A549 (cell line): ENCODE data around the gene GRID1. TPM values are rescaled to one million over a fixed set of nuclear protein-coding genes. Genes with fewer than 3 reads are reported as not detected.

Source experiments
- ATAC-seq, 2 experiments: fragments of 200-7000 bp in 1 of 2; fragments of >200 bp in 1 of 2; cut with Nextera tagmentation in 1 of 2; cut with Tn5 transposase in 1 of 2; 3 replicates each; pipeline versions ENCODE4 v1.8.0 to v1.9.1; 2018 to 2020; ENCODE audit warnings: mild to moderate bottlenecking in 1 of 2, moderate library complexity in 1 of 2
- CTCF ChIA-PET: fragments of 300-600 bp; sonication (Branson Sonifier 250); formaldehyde crosslinking; extraction: SDS; loops from one replicate; lab custom pipeline; 2021; ENCODE audit warnings: antibody characterized with exemption, inconsistent platforms; lab: Yijun Ruan, JAX
- POLR2A ChIA-PET: fragments of 350-600 bp; formaldehyde crosslinking; extraction: SDS; loops from one replicate; lab custom pipeline; 2021; ENCODE audit warnings: antibody characterized with exemption, inconsistent platforms; lab: Yijun Ruan, JAX
- DNase-seq, 2 experiments: peaks; one replicate each; pipeline versions ENCODE4 v3.0.0 to v3.0.0-alpha.2; 2011 to 2016; ENCODE audit warnings: low read depth in 1 of 2, low spot score in 1 of 2
- FAIRE-seq: peaks from 2 replicates; lab custom pipeline; 2011; peaks lifted over from hg19 to GRCh38; lab: Jason Lieb, UNC
- H3K27ac ChIP-seq, 2 experiments: fragments of >200 bp; sonication (Bioruptor Twin); formaldehyde crosslinking; 3 replicates each; pipeline ENCODE4 v1.5.1; 2016 to 2017
- H3K4me1 ChIP-seq: fragments of >200 bp; sonication (Bioruptor Twin); formaldehyde crosslinking; 3 replicates; pipeline ENCODE4 v1.6.1; 2016
- H3K4me2 ChIP-seq: fragments of >200 bp; sonication (Bioruptor Twin); formaldehyde crosslinking; 3 replicates; pipeline ENCODE4 v1.6.1; 2016
- H3K4me3 ChIP-seq: fragments of >200 bp; sonication (Bioruptor Twin); formaldehyde crosslinking; 3 replicates; pipeline ENCODE4 v1.5.1; 2016
- H3K9me3 ChIP-seq: fragments of >200 bp; sonication (Bioruptor Twin); formaldehyde crosslinking; 3 replicates; pipeline ENCODE4 v1.6.1; 2016
- CBX2 ChIP-seq: fragments of 200-600 bp; sonication (generic); IDR thresholded peaks from 2 replicates; pipeline ENCODE4 v1.6.1; 2016; ENCODE audit warnings: low read depth, mild to moderate bottlenecking, borderline replicate concordance
- CEBPB ChIP-seq, 2 experiments: fragments of >200 bp in 1 of 2; sonication (Bioruptor Twin) in 1 of 2; formaldehyde crosslinking in 1 of 2; IDR thresholded peaks; 2 replicates each; pipeline ENCODE4 v1.6.1; 2012 to 2016
- CHD4 ChIP-seq: fragments of 200-600 bp; sonication (generic); IDR thresholded peaks from 2 replicates; pipeline ENCODE4 v1.6.1; 2016; ENCODE audit warnings: antibody characterized with exemption, mild to moderate bottlenecking, borderline replicate concordance
- FOSL2 ChIP-seq, 2 experiments: fragments of 450-650 bp in 1 of 2; fragments of >200 bp in 1 of 2; sonication (Bioruptor Twin) in 1 of 2; formaldehyde crosslinking; IDR thresholded peaks; 2 replicates each; pipeline versions ENCODE4 v1.5.0 to v1.6.1; 2016 to 2020; ENCODE audit warnings: mild to moderate bottlenecking in 1 of 2, moderate library complexity in 1 of 2
- FOXS1 ChIP-seq: fragments of 250-450 bp; sonication (Bioruptor Pico); IDR thresholded peaks from 2 replicates; pipeline ENCODE4 v1.5.0; 2020; ENCODE audit warnings: mild to moderate bottlenecking, moderate library complexity
- HDAC2 ChIP-seq: fragments of 200-600 bp; sonication (generic); IDR thresholded peaks from 2 replicates; pipeline ENCODE4 v1.6.1; 2016
- KDM1A ChIP-seq: fragments of 200-600 bp; sonication (generic); IDR thresholded peaks from 2 replicates; pipeline ENCODE4 v1.6.1; 2016; ENCODE audit warnings: low read depth, mild to moderate bottlenecking
- KDM5A ChIP-seq: fragments of 200-600 bp; sonication (generic); IDR thresholded peaks from 2 replicates; pipeline ENCODE4 v1.6.1; 2016; ENCODE audit warnings: antibody characterized with exemption, mild to moderate bottlenecking
- MAFK ChIP-seq: fragments of 450-650 bp; IDR thresholded peaks from 2 replicates; pipeline ENCODE4 v1.6.1; 2014; ENCODE audit not compliant: partially characterized antibody
- MYC ChIP-seq: IDR thresholded peaks from 2 replicates; pipeline ENCODE4 v1.6.1; 2012; ENCODE audit warnings: mild to moderate bottlenecking, inconsistent platforms, low read length, improper control_type of control experiment, borderline replicate concordance
- NFE2L2 ChIP-seq: fragments of 150-350 bp; conservative IDR thresholded peaks from 2 replicates; pipeline ENCODE4 v1.6.1; 2014; ENCODE audit warnings: low read length
- NR3C1 ChIP-seq: fragments of >200 bp; sonication (Bioruptor Twin); formaldehyde crosslinking; IDR thresholded peaks from 3 replicates; pipeline ENCODE4 v1.6.1; 2017
- POLR2AphosphoS2 ChIP-seq: conservative IDR thresholded peaks from 2 replicates; pipeline ENCODE4 v1.6.1; 2012; ENCODE audit warnings: low read length, improper control_type of control experiment, inconsistent platforms
- RAD21 ChIP-seq, 2 experiments: fragments of >200 bp in 1 of 2; sonication (Bioruptor Twin) in 1 of 2; formaldehyde crosslinking in 1 of 2; IDR thresholded peaks in 1 of 2; conservative IDR thresholded peaks in 1 of 2; 2 replicates in 1 of 2; 3 replicates in 1 of 2; pipeline ENCODE4 v1.6.1; 2012 to 2018; ENCODE audit warnings: inconsistent platforms in 1 of 2
- RARB ChIP-seq: fragments of 250-450 bp; sonication (Bioruptor Pico); IDR thresholded peaks from 2 replicates; pipeline ENCODE4 v1.8.0; 2021; ENCODE audit warnings: mild to moderate bottlenecking, moderate library complexity
- RFX5 ChIP-seq: fragments of 450-650 bp; IDR thresholded peaks from 2 replicates; pipeline ENCODE4 v1.7.1; 2014; ENCODE audit warnings: antibody characterized with exemption, mild to moderate bottlenecking, moderate library complexity
- RNF2 ChIP-seq: fragments of 200-600 bp; sonication (generic); IDR thresholded peaks from 2 replicates; pipeline ENCODE4 v1.6.1; 2016; ENCODE audit warnings: low read depth, mild to moderate bottlenecking, antibody characterized with exemption, moderate library complexity, borderline replicate concordance
- SMC3 ChIP-seq: fragments of >200 bp; sonication (Bioruptor Twin); formaldehyde crosslinking; IDR thresholded peaks from 3 replicates; pipeline ENCODE4 v1.6.1; 2018; ENCODE audit warnings: inconsistent platforms
- TFCP2L1 ChIP-seq: fragments of 250-450 bp; sonication (Bioruptor Pico); IDR thresholded peaks from 2 replicates; pipeline ENCODE4 v1.5.0; 2021; ENCODE audit warnings: mild to moderate bottlenecking
- WGBS: methylation state at CpG from one replicate; pipeline ENCODE4 v1.1.6; 2017; ENCODE audit errors: missing lambda C conversion rate; 5-methylcytosine and 5-hydroxymethylcytosine counted together
- polyA plus RNA-seq, 4 experiments: library from polyadenylated mRNA; depleted of rRNA in 3 of 4; stranded (reverse); fragments of >200 nt; fragmentation: RNase III in 1 of 4; extraction: RNeasy Plus Mini Kit Qiagen cat#74134 plus additional on column Dnase treatment in 1 of 4; gene quantifications; 2 replicates in 3 of 4; 3 replicates in 1 of 4; pipeline ENCODE4 v1.2.3, GENCODE V29; 2011 to 2017
- TF ChIP-seq, protein P1 (sequence below): fragments of 200-600 bp; sonication (generic); IDR thresholded peaks from 2 replicates; pipeline ENCODE4 v1.6.1; 2016; ENCODE audit warnings: antibody characterized with exemption, mild to moderate bottlenecking, moderate library complexity
- TF ChIP-seq, protein P2 (sequence below): fragments of 250-450 bp; sonication (Bioruptor Pico); IDR thresholded peaks from 2 replicates; pipeline ENCODE4 v1.5.0; 2020; ENCODE audit warnings: low read depth, mild to moderate bottlenecking, moderate library complexity
- TF ChIP-seq, protein P3 (sequence below): fragments of >200 bp; sonication (Bioruptor Twin); formaldehyde crosslinking; IDR thresholded peaks from 3 replicates; pipeline ENCODE4 v1.6.1; 2016
- TF ChIP-seq, protein P4 (sequence below): fragments of 250-450 bp; sonication (Bioruptor Pico); IDR thresholded peaks from 2 replicates; pipeline ENCODE4 v1.5.0; 2021; ENCODE audit warnings: mild to moderate bottlenecking, moderate library complexity, borderline replicate concordance

The GRID1 gene
- polyA plus RNA-seq, 2 of the 4 experiments (the other 2 are of a cell fraction) = 0.14 to 0.30 TPM

- no peaks in the 10 kb centered on the region; the same call in 2 of the 3 replicates for H3K4me1 ChIP-seq
- FAIRE-seq (no peak), ATAC-seq (peak in 1 of 2 experiments; percentile 45; a peak in 3 of 6 replicates)
Observed at GRCh38 chr10:86317949-86318725, 48.5 kb downstream of the GRID1 start.

GRCh38 chr10:86316990-86317389 is 49.6 kb downstream of the GRID1 start:
- TF ChIP-seq FOSL2 (IDR thresholded peaks at IDR 0.05) (no peak), FOSL2 (CRISPR knock-in tag; IDR thresholded peaks at IDR 0.05) (no peak), HDAC2 (no peak)
- TF ChIP-seq, protein P1, sequence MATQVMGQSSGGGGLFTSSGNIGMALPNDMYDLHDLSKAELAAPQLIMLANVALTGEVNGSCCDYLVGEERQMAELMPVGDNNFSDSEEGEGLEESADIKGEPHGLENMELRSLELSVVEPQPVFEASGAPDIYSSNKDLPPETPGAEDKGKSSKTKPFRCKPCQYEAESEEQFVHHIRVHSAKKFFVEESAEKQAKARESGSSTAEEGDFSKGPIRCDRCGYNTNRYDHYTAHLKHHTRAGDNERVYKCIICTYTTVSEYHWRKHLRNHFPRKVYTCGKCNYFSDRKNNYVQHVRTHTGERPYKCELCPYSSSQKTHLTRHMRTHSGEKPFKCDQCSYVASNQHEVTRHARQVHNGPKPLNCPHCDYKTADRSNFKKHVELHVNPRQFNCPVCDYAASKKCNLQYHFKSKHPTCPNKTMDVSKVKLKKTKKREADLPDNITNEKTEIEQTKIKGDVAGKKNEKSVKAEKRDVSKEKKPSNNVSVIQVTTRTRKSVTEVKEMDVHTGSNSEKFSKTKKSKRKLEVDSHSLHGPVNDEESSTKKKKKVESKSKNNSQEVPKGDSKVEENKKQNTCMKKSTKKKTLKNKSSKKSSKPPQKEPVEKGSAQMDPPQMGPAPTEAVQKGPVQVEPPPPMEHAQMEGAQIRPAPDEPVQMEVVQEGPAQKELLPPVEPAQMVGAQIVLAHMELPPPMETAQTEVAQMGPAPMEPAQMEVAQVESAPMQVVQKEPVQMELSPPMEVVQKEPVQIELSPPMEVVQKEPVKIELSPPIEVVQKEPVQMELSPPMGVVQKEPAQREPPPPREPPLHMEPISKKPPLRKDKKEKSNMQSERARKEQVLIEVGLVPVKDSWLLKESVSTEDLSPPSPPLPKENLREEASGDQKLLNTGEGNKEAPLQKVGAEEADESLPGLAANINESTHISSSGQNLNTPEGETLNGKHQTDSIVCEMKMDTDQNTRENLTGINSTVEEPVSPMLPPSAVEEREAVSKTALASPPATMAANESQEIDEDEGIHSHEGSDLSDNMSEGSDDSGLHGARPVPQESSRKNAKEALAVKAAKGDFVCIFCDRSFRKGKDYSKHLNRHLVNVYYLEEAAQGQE = no peak
- TF ChIP-seq, all 56 proteins: peak for 0
- POLR2A ChIA-PET = no interaction called here
- CTCF ChIA-PET = no interaction called here
- no peak overlapping the region for H3K27ac ChIP-seq
- H3K4me1 ChIP-seq = no peaks in the 10 kb centered on the region; the same call in 2 of the 3 replicates
- no peak for FAIRE-seq
- ATAC-seq = no peak
- WGBS = 42% methylated on average over 5 of the region's 5 CpGs
- H3K9me3 ChIP-seq = no peaks in the 10 kb centered on the region
- no peak for DNase-seq
- no peak overlapping the region for H3K4me3 ChIP-seq
- no peak overlapping the region for H3K4me2 ChIP-seq

More at GRCh38 chr10:86317949-86318725, 48.5 kb downstream of the GRID1 start:
- Histone ChIP-seq H3K9me3 (no peaks in the 10 kb centered on the region), H3K4me2 (no peak overlapping the region), H3K4me3 (no peak overlapping the region), H3K27ac (peak overlapping the region in 1 of 2 experiments; percentile 19; a peak in 1 of 6 replicates)
- ChIA-PET POLR2A (no interaction called here), CTCF (interaction anchor here (1.1 kb wide), 1 partner anchor 15 kb away, joined by 3 read pairs; no protein-coding TSS in a partner anchor)
- no peak for DNase-seq
- 100% methylated on average over 2 of the region's 4 CpGs for WGBS
- peak; percentile 50 for TF ChIP-seq MAFK
- no peak for TF ChIP-seq FOXS1 (CRISPR knock-in tag)
- TF ChIP-seq MYC = no peak
- TF ChIP-seq RAD21 (conservative IDR thresholded peaks at IDR 0.05 in 1 of 2, IDR thresholded peaks at IDR 0.05 in 1 of 2) = no peak
- TF ChIP-seq RNF2 = no peak
- 0 out of 2 replicates have a peak, but pooled peaks have one; percentile 37 for TF ChIP-seq NFE2L2

GRCh38 chr10:86316274-86316835 is 50.2 kb downstream of the GRID1 start:
- Histone ChIP-seq H3K9me3 (no peaks in the 10 kb centered on the region), H3K4me3 (no peak overlapping the region), H3K4me1 (no peaks in the 10 kb centered on the region; the same call in 2 of the 3 replicates), H3K4me2 (no peak overlapping the region), H3K27ac (no peak overlapping the region)
- WGBS = 11% methylated on average over 3 of the region's 4 CpGs
- ChIA-PET POLR2A (no interaction called here), CTCF (interaction anchor here (0.6 kb wide), 1 partner anchor 47 kb away, joined by 3 read pairs; no protein-coding TSS in a partner anchor)
- DNase-seq = no peak
- ATAC-seq = no peak
- TF ChIP-seq CBX2 (no peak), NR3C1 (no peak), RFX5 (no peak), CHD4 (no peak), TFCP2L1 (CRISPR knock-in tag) (no peak), KDM5A (no peak), SMC3 (no peak), CEBPB (IDR thresholded peaks at IDR 0.05) (no peak), FOSL2 (IDR thresholded peaks at IDR 0.05) (no peak), FOSL2 (CRISPR knock-in tag; IDR thresholded peaks at IDR 0.05) (no peak), KDM1A (no peak), RARB (CRISPR knock-in tag) (no peak), POLR2AphosphoS2 (no peak)
- TF ChIP-seq, protein P2, sequence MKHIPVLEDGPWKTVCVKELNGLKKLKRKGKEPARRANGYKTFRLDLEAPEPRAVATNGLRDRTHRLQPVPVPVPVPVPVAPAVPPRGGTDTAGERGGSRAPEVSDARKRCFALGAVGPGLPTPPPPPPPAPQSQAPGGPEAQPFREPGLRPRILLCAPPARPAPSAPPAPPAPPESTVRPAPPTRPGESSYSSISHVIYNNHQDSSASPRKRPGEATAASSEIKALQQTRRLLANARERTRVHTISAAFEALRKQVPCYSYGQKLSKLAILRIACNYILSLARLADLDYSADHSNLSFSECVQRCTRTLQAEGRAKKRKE (CRISPR knock-in tag) = no peak
- TF ChIP-seq, protein P3, sequence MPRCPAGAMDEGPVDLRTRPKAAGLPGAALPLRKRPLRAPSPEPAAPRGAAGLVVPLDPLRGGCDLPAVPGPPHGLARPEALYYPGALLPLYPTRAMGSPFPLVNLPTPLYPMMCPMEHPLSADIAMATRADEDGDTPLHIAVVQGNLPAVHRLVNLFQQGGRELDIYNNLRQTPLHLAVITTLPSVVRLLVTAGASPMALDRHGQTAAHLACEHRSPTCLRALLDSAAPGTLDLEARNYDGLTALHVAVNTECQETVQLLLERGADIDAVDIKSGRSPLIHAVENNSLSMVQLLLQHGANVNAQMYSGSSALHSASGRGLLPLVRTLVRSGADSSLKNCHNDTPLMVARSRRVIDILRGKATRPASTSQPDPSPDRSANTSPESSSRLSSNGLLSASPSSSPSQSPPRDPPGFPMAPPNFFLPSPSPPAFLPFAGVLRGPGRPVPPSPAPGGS = no peak
- TF ChIP-seq, protein P4, sequence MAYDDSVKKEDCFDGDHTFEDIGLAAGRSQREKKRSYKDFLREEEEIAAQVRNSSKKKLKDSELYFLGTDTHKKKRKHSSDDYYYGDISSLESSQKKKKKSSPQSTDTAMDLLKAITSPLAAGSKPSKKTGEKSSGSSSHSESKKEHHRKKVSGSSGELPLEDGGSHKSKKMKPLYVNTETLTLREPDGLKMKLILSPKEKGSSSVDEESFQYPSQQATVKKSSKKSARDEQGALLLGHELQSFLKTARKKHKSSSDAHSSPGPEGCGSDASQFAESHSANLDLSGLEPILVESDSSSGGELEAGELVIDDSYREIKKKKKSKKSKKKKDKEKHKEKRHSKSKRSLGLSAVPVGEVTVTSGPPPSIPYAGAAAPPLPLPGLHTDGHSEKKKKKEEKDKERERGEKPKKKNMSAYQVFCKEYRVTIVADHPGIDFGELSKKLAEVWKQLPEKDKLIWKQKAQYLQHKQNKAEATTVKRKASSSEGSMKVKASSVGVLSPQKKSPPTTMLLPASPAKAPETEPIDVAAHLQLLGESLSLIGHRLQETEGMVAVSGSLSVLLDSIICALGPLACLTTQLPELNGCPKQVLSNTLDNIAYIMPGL (CRISPR knock-in tag) = no peak
- FAIRE-seq = no peak
